Panc1 (cell line): Measurements from ENCODE around the gene RAB40A.

Experiments used
- POLR2AphosphoS5 ChIP-seq: IDR thresholded peaks from 2 replicates; pipeline ENCODE4 v1.6.1; 2012; ENCODE audit warnings: mild to moderate bottlenecking, low read depth, low read length, moderate library complexity
- TF ChIP-seq, protein P1 (sequence below): fragments of 450-650 bp; IDR thresholded peaks from 2 replicates; pipeline ENCODE4 v1.5.1; 2017; ENCODE audit warnings: mild to moderate bottlenecking

DNA sequence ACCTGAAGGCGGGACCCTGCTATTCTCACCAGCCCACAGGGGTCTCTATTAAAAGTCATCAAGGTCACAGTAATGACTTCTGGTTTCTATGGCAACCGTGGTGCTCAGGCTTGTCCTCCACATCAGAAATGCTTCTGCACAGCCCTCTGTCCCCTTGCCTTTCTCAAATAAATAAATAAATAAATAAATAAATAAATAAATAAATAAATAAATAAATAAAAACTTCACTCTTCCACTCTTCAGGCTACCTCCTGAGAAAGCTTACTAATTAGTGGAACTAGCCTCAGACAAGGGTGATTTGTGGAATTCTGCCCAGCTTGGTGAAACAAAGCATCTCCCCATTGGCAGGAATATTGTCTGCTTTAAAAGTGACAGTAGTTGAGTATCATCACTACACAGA lies 5.5 kb upstream of the RAB40A start:
- no peak for TF ChIP-seq POLR2AphosphoS5
- TF ChIP-seq, protein P1, sequence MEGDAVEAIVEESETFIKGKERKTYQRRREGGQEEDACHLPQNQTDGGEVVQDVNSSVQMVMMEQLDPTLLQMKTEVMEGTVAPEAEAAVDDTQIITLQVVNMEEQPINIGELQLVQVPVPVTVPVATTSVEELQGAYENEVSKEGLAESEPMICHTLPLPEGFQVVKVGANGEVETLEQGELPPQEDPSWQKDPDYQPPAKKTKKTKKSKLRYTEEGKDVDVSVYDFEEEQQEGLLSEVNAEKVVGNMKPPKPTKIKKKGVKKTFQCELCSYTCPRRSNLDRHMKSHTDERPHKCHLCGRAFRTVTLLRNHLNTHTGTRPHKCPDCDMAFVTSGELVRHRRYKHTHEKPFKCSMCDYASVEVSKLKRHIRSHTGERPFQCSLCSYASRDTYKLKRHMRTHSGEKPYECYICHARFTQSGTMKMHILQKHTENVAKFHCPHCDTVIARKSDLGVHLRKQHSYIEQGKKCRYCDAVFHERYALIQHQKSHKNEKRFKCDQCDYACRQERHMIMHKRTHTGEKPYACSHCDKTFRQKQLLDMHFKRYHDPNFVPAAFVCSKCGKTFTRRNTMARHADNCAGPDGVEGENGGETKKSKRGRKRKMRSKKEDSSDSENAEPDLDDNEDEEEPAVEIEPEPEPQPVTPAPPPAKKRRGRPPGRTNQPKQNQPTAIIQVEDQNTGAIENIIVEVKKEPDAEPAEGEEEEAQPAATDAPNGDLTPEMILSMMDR: no peak
